ENCODE results near the gene PHF1.

GRCh38 chr6:33373960-33374910 lies 36.6 kb upstream of the PHF1 start:
- TF ChIP-seq CTCF (conservative IDR thresholded peaks at IDR 0.05), result no peak
- TF ChIP-seq ZFX (IDR thresholded peaks at IDR 0.05), result no peak

Measured in C4-2B (cell line).